HG03558 (cell line): ENCODE results near the gene ARHGAP45.
A peak's percentile ranks its signal among the peaks of the same experiment; 100 is the strongest.
"Not testable (repeated sequence)": the region's sequence is repeated elsewhere in the genome, so short reads cannot be mapped to it uniquely, and the experiment has no call there.

ENCODE experiments used
- ATAC-seq: cut with Tn5 transposase; IDR thresholded peaks from one replicate; pipeline ENCODE4 v1.9.1; 2021; ENCODE audit warnings: moderate number of reproducible peaks; ENCODE audit not compliant: unreplicated experiment; ENCODE audit errors: extremely low read depth

ARHGAP45 gene, protein sequence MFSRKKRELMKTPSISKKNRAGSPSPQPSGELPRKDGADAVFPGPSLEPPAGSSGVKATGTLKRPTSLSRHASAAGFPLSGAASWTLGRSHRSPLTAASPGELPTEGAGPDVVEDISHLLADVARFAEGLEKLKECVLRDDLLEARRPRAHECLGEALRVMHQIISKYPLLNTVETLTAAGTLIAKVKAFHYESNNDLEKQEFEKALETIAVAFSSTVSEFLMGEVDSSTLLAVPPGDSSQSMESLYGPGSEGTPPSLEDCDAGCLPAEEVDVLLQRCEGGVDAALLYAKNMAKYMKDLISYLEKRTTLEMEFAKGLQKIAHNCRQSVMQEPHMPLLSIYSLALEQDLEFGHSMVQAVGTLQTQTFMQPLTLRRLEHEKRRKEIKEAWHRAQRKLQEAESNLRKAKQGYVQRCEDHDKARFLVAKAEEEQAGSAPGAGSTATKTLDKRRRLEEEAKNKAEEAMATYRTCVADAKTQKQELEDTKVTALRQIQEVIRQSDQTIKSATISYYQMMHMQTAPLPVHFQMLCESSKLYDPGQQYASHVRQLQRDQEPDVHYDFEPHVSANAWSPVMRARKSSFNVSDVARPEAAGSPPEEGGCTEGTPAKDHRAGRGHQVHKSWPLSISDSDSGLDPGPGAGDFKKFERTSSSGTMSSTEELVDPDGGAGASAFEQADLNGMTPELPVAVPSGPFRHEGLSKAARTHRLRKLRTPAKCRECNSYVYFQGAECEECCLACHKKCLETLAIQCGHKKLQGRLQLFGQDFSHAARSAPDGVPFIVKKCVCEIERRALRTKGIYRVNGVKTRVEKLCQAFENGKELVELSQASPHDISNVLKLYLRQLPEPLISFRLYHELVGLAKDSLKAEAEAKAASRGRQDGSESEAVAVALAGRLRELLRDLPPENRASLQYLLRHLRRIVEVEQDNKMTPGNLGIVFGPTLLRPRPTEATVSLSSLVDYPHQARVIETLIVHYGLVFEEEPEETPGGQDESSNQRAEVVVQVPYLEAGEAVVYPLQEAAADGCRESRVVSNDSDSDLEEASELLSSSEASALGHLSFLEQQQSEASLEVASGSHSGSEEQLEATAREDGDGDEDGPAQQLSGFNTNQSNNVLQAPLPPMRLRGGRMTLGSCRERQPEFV

DNA sequence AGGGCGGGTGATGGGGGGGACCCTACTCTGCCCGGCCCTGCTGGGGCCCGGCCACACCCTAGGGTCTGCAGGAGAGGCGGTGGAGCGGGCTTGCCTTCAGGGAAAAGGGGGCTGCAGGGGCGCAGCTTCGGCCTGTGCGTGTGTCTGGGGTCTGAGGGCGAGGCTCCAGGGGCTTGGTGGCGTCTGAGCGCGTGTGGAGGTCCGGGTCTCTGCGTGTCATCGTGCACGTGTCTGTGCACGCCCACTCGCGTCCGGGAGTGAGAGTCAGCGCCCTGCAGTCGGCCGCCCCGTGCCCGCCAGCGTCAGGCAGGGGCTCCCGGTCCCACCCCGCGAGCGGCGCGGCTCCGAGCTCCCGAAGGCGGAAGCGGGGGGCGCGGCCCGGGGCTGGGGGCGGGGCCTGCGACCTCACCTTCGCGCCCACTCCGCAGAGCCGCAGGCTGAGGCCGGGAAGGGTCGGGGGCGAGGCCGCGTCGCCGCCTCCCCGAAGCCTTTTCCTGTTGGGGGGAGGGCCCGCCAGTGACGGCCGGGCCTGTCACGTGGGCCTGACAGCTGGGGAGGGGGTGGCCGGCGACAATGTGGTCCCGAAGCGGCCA is at the start of gene ARHGAP45:
TSS of gene ARHGAP45 (plus strand) at position 420 of the 593 bp plus-strand sequence. CDS start 239 bp downstream, outside the sequence.
- ATAC-seq, result no peak

DNA sequence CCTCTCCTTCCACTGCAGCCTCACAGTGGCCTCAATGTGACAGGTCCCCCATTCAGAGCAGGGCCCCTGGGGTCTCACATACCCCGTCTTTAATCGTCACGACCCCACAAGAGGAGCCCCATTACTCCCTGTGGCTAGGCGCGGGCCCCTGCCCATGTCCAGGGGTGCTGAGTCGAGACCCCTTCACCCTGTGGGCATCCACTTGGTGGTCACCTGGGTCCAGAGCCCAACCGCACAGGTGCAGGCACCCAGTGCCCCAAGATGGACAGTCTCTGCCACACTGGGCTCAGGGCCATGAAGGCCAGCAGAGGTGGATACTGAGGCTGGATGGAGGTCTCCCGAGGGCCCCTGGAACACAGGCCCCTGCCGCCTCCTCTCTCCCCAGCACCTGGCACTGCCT is 49.1 kb upstream of the ARHGAP45 start:
- no peak for ATAC-seq

DNA sequence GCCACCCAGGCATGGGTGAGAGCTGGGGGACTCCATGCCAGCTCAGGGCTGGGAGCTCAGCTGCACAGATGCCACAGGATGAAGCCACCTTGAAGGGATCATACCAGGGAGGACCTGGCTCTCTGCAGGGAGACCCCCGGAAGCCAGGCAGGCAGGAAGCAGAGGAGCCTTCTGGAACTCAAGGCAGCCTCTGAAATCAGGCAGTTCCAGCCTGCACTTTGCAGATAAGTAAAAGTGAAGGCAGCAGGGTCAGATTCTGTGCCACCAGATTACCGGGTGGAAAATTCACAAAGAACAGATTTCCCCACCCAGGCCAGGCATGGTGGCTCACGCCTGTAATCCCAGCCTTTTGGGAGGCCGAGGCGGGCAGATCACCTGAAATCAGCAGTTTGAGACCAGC is 48.6 kb upstream of the ARHGAP45 start:
- ATAC-seq, result no peak

DNA sequence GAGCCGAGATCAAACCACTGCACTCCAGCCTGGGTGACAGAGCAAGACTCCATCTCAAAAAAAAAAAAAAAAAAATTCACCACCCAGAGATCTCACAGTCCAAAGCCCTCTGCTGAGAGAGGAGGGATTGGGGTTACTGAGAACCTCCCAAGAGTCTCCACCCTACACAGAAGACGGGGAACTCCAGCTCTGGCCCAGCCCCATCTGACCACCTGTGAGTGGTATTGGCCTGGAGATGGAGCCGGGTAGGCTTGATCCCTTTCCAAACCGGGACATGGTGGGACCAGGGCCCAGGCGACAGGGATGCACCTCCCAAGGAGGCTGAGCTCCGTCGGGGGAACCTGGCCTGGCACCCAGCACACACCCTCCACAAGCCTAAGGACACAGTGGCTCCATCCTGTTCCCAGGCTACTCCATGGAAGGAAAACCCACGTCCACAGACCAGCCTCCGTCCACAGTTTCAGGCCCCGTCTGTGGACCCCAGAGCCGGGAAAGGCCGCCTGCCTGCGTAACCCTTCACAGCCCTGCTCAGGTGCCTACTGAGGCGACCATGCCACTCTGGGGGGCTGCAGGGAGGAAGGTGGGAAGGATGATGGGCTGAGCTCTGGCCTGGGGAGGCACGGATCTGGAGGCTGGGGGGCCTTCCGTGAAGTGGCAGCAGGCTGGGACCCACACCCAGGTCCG is 47.9 kb upstream of the ARHGAP45 start:
- no peak for ATAC-seq

DNA sequence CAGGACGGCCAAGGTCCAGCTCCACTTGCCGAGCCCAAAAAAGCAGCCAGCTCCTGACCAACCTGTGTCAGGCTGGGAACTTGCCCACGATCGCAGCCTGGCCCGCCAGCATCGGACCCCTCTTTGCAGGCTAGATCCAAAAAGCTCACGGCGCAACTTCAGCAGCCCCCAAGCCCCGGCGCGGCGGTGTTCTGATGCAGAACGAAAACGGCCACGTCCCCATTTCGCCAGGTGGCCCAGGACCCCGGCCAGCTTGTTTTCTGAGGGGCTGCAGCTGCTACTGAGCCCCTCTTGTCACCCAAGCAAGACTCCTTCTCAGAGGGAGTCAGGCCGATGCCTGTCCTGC is 47.4 kb upstream of the ARHGAP45 start:
- no peak for ATAC-seq

DNA sequence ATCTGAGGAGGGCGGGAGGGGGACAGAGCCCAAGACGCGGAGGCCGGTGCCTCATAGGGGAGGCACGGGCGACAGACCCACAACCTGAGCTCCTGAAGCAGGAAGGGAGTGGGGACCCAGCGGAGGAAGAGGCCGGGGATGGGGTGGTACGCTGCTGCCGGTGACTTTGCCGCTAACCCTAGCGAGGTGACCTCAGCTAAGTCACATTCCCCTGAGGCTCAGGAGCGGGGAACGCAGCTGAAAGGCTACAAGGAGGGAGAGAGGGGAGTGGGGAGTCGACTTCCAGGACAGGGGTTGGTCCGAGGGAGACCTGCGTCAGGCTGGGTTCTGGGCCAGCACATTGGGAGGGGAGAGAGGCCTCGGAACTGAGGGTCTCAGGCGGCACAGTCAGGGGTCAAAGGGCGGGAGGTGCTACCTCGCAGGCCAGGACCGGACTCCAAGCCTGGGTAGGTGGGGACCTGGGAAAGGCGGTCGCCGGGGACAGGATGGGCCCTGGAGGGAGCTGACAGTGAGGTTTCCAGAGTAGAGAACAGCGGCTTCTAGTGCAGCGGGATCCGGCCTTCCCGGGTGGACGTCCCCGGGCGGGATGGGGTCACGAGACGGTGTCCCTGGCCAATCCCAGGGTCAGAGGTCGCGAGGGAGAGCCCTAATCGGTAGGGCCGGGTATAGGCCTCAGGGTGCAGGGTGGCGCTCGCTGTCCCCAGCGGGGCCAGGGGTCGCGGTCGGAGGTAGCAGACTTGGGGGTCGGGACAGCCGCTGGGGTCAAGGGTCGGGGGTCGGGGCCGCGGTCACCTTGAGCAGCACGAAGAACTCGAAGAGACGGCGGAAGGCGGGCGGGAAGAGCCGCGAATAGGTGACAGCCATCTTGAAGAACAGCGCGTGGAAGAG is 46.7 kb upstream of the ARHGAP45 start:
- no peak for ATAC-seq

DNA sequence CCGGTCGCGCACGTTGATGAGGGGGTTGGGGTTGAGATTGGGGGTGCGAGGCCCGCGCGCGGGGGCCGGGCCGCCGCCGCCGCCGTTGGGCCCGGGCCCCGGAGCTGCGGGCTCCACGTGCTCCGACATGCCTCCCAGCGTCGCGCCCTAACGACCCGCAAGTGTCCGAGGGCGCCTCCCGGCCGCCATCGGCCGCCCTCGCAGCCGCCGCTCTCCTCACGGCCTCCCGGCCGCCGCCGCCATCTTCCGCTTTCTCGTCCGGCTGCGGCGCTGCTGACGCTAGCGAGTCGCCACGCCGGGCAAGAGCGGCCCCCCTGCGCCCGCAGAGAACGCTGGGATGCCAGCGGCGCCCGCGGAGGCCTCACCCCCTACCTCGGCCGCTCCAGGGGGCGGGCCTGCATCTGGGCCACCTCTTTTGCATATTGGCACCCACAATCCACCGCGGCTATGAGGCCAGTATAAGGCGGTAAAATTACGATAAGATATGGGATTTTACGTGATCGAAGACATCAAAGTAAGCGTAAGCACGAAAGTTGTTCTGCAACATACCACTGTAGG is 46.0 kb upstream of the ARHGAP45 start, which contains the start of gene TMEM259:
TSS of gene TMEM259 (minus strand) at position 256 of the 558 bp plus-strand sequence. CDS start at position 129, 127 bp downstream.
- peak; percentile 69 for ATAC-seq

DNA sequence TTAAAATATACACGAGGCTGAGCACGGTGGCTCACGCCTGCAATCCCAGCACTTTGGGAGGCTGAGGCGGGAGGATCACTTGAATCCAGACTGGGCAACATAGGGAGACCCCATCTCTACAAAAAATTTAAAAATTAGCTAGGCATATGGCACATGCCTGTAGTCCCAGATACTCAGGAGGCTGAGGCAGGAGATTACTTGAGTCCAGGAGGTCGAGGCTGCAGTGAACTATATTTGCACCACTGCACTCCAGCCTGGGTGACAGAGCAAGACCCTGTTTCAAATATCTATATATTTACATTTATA is 43.1 kb upstream of the ARHGAP45 start:
- not testable (repeated sequence) for ATAC-seq

DNA sequence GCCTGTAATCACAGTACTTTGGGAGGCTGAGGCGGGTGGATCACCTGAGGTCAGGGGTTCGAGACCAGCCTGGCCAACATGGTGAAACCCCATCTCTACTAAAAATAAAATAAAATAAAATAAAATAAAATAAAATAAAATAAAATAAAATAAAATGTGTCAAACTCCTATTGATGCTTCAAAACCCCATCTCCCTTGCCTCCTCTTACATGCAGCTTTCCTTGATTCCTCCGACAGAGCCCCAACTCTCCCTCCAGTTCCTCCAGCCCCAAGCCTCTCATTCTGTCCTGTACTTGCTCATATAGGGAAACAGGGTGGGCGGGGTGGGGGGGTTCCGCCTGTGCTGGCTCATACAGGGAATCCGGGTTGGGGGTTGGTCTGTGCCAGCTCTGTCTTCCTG is 41.9 kb upstream of the ARHGAP45 start:
- not testable (repeated sequence) for ATAC-seq

DNA sequence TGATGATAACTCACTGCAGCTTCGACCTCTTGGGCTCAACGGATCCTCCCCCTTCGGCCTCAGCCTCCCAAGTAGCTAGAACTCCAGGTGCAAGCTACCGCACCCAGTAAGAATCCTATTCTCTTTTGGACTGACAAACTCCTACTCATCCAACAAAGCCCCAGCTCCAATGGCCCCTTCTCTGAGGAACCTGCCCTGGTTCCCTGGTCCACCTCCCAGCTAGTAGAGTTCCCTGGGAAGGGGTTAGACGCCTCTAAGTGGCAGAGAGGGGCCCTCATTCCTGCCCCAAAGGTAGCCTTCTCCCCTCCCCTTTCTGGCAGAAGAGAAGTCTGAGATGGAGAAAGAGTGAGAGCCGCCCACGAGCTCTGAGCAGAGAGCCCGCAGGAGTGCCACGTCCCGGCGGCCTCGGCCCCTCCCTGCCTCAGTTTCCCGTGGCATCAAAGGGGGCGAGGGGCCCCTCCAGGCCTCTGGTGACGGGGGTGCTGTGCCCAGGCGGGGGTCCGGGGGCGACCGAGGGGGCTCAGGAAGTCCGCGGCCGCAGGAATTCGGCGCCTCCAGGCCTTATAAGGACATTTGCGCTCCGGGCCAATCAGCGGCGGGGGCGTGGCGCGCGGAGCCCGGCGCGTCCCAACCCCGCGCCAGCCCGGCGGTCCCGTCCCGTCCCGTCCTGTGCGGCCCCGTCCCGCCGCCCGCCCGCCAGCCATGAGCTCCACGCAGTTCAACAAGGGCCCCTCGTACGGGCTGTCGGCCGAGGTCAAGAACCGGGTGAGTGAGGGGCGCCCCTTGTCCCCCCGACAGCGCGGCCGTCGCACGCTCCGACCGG is 40.8 kb upstream of the ARHGAP45 start, which contains the start of gene CNN2:
TSS of gene CNN2 (plus strand) at position 649 of the 823 bp plus-strand sequence. CDS start at position 703, 54 bp downstream.
- ATAC-seq, result no peak

DNA sequence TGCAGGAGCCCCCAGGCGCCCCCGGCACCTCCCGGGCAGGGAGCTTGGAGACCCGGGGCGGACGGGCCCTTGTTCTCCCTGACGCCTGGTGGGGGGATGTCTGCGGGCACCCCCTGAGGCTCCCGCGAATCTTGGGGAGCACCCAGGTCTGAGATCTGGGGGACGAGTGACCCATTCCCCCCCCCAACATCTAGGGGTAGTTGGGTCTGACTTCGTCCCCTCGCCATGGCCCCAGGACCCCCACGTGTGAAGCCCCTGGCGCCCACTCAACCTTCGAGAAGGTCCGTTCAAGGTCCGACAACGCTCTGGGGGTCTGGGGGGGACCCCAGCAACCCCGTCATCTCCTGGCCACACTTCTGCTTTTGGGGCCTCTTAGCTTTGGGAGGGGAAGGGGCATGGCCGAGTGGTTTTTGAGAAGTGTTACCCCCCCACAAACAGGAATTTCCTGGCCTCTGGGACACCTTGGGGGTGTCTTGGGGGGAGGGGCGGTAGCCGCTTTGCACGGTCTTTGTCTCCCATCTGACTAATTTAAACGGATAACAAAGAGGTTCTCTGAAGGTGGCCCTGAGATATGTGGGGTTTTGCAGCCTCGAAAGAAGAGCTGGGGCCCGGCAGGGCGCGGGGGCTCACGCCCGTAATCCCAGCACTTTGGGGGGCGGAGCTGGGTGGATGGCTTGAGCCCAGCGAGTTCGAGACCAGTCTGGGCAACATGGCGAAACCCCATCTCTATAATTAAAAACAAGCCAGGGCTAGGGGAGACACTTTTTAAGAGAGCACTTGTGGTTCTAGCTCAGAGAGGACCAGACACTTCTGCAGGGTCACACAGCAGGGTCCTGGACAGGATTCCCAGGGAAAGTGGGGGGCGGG is 40.0 kb upstream of the ARHGAP45 start:
- no peak for ATAC-seq

DNA sequence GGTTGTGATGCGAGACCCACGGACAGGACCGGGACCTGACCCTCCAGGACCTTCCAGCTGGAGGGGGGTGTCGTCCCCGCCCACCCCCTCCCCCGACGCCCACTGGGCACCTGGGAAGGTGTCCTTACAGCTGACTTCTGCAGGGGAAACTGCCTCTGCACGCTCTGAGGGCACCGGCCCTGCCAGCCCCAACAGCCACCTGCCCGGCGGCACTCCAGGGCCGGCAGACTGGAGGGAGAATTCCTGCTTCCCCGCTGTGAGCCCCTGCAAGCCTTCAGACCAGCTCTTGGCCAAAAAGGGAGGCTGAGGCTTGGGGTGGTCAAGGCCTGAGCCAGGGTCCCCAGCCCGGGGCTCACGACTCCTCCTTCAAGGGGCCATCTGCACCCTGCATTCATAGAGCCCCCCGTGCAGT is 39.3 kb upstream of the ARHGAP45 start:
- no peak for ATAC-seq

DNA sequence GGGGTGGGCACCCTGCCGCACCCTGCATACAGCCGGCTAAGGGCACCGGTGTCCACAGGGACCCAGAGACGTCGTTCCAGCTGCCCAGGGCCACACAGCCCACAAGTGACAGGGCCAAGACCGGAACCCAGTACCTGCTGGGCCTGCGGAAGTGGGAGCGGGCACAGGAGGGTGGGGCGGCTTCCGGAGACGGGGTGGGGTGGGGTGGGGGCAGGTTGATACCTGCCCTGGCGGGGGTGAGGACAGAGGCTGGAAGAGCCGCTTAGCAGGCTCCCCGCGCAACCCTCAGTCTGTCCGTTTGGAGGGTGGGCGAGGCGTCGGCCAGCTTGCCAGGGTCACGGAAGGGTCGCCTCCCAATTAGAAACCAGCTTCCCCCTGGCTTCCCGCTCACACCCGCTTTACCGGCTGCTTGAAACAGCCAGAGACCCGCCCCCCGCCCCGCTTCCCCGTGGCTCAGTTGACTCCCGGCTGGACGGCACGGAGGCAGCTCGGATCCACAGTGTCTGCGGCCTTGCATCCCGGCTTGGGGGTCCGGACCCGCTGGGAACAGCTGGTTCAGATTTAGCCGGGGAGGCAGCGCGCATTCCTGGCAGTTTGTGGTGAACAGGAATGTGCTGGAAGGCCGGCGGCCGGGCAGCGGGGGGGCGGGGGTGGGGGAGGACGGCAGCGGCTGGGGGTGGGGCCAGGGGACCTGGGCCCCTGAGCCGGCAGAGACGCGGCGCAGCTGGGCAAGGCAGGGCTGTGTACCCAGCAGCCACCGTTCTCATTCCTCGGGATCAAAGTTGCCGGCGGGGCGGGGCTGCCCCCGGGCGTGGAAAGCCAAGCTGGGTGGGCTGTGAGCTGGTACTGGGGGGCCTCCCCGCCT is 38.7 kb upstream of the ARHGAP45 start:
- ATAC-seq, result no peak

DNA sequence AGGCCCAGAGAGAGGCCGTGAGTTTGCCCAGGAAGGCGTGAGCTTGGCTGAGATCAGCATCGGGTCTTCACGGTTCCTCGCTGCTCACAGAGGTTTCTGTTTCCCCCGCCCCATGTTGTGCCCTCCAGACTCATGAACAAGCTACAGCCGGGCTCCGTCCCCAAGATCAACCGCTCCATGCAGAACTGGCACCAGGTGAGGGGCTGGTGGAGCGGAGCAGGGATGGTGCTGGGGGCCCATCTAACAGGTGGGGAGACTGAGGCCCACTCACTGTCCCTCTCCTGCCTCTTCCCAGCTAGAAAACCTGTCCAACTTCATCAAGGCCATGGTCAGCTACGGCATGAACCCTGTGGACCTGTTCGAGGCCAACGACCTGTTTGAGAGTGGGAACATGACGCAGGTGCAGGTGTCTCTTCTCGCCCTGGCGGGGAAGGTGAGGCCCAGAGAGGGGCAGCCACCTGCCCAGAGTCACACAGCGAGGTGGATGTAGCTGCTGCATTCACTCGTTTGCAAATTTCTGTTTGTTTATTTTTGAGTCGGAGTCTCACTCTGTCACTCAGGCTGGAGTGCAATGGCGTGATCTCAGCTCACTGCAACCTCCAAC is 34.6 kb upstream of the ARHGAP45 start:
- no peak for ATAC-seq

DNA sequence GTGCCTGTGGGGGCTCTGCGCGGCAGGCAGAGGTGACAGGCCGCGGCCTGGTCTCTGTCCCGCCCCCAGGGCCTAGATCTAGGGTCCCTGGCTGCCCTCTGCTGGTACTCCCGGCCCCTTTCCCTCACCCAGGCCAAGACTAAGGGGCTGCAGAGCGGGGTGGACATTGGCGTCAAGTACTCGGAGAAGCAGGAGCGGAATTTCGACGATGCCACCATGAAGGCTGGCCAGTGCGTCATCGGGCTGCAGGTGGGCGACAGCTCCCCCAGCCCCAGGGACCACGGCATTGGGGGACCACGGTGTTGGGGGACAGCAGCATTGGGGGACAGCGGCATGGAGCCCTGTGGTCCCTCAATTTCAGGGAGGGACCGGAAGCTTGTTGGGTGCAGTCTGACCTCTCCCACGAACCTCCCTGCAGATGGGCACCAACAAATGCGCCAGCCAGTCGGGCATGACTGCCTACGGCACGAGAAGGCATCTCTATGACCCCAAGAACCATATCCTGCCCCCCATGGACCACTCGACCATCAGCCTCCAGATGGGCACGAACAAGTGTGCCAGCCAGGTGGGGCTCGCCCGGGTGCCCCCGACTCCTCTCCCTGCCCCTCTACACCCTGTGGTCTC is 30.9 kb upstream of the ARHGAP45 start:
- ATAC-seq, result no peak
